Limb (tissue), 2 donors: ENCODE data around the gene CKS1B.

ENCODE experiments used
- DNase-seq, 2 donors: peaks; one replicate each; pipeline ENCODE4 v3.0.0-alpha.2; 2016; ENCODE audit errors: extremely low spot score in 2 of 2

CKS1B gene

DNA sequence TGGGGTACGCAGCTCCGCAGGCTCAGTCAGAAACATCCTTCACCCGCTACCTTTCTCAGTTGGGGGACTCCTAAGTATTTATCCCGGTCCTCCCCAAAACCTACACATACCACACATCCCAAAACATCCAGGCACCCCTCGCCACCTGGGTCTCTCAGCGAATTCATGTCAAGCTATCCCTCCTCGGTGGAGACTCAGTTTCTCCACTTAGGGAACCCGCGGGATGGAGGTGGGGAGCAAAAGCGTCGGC lies 26.9 kb downstream of the CKS1B start:
- no peak for DNase-seq

DNA sequence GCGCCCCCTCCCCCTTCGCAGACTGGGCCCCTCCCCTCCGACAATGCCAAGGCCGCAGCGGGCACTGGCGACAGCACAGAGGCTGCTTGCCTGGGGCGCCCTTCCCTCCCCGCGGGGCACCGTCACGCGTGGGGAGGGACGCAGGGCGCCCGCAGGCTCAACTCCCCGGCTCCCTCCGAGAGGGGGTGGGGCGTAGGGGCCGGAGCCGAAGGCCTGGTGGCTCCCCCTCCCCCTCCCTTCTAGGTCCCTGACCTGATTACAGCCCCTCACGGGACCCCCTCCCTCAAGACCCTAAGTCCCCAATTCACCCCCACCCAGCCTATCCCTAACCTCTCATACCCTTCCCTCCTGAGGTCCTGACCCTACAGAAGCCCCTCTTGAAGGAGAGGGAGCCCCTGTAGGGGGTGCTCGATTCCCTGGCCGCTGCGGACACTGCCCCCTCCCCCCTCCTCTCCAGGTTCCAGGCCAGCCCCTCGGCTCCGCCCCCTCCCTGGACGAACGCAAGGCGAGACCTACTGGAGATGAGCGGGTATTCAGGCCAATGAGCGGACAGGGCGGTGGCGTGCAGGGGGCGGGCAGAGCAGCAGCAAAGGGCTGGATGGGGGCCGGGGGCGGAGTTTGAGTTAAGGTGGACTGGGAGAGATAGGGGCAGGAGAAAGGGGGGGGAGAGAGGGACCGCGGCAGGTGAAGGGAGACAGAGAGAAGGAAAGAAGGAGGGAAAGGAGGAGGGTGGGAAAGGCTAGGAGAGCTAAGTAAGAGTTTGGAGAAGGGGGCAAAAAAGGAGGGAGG lies 27.4 kb downstream of the CKS1B start:
- DNase-seq = peak; percentile 98 to 99

DNA sequence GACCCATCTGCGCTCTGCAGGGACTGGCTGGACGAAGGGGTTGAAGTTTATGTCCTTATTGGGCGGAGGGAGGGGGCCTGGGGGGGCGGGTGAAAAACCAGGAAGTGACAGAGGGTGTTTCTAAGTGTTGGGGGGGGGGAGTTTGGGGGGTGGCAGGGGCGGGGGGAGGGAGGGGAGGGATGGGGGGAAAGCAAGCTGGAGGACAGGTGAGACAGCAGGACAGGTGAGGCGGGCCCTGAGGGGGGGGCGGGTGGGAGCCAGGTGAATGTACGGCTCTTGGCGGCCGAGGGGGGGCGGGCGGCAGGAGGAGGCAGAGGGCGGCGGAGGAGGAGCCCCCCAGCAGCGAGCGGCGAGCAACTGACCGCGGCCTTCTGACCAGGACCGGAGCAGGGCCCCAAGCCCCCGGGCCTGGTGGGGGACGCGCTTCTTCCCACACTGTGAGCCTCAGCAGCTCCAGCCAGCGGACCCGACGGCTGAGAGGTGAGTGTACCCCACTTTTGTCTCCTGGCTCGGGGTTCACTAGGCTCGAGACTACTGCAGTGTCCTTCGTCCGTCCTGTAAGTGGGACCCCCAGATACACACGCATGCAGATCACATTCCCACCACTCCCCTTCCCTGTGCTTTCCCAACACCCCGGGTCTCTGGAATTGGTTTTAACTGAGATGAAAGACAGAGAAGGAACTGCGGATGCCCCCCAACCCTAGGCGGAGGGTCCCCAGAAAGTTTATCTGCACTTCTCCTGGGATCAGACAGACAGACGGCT lies 28.2 kb downstream of the CKS1B start, which contains the start of gene ZBTB7B:
TSS of gene ZBTB7B (plus strand) at position 339 of the 763 bp plus-strand sequence. CDS start 11,859 bp downstream, outside the sequence.
- DNase-seq = peak in 1 of 2 donors; percentile 64

DNA sequence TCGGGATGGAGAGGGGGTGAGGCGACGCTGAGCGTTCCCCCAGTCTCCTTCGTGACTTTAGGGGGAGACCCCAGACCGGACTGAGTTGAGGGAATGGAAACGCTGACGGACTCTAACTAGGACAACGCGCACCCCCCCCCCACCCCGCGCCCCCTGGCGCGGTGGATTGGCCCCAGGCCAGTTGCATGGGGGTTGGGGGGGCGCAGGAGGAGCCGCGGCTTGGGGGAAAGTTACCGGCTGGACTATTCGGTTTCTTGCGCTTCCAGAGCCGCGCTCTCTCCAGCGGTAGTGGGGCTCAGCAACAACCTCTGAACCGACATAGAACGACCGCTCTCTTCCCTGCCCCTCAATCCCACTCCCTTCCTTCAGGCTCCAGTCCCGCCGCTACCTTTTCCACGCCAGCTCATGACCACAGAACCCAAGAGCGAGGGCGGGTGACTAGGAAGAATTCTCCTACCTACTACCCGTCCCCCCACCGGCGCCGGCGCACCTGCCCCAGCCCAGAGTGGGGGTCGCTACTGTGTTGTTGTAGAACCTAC lies 28.8 kb downstream of the CKS1B start:
- DNase-seq = peak in 1 of 2 donors; percentile 74

DNA sequence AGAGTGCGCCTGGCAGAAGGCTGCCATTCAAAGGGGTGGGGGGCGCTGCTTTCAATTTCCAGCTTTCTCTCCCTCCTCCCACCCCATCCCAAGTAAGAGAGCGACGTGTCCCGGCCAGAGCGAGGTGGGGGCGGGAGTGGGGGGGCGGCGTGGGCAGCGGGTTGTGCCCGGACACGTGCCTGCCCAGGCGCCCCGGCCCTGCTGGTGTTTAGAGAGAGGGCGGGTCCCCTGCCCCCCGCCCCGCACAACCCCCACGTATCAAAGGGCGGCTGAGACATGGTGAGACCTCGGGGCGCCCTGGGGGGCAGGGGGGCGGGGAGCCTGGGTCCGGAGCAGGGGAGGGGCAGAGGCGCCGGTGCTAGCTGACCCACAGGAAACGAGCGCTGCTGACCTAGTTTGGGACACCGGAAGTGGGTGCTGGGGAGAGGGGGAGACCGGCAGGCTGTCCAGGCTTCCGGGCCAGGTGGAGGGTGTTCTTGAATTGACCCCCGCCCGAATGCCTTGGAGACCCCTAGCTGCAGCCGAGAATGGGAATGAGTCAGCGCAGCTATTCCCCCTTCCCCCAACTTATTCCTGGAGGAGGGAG lies 29.4 kb downstream of the CKS1B start:
- no peak for DNase-seq

DNA sequence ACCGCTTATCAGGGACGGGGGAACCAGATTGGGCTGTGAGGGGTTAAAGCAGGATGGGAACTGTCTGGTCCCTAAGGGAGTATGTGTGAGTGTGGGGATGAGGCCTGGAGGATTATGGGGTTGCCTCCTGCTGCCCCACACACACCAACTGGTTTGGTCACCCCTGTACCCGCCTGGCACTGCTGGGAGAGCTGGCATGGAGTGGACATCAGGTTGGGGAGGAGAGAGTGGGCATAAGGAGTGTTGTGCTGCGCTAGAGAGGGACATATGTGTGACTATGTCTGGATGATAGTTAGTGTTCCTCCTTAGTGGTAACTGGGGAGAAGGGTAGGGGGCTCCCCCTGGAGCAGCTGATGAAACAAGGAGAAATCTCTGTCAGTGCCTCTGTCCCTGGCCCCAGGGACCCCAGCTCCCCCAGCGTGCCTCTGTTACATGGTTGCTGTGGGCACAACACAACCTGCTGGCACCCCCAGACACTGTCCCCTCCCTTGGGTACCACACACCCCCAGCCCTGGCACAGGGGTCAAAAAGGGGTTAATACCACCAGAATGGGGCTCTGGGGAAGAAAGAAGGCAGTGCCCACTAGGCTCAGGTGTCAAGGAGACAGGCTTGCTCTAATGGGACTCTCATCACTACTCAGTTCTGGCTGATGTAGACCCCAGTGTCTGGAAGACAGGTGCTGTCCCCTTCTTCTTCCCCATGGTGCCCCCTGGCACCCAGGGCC lies 30.0 kb downstream of the CKS1B start:
- DNase-seq = no peak

DNA sequence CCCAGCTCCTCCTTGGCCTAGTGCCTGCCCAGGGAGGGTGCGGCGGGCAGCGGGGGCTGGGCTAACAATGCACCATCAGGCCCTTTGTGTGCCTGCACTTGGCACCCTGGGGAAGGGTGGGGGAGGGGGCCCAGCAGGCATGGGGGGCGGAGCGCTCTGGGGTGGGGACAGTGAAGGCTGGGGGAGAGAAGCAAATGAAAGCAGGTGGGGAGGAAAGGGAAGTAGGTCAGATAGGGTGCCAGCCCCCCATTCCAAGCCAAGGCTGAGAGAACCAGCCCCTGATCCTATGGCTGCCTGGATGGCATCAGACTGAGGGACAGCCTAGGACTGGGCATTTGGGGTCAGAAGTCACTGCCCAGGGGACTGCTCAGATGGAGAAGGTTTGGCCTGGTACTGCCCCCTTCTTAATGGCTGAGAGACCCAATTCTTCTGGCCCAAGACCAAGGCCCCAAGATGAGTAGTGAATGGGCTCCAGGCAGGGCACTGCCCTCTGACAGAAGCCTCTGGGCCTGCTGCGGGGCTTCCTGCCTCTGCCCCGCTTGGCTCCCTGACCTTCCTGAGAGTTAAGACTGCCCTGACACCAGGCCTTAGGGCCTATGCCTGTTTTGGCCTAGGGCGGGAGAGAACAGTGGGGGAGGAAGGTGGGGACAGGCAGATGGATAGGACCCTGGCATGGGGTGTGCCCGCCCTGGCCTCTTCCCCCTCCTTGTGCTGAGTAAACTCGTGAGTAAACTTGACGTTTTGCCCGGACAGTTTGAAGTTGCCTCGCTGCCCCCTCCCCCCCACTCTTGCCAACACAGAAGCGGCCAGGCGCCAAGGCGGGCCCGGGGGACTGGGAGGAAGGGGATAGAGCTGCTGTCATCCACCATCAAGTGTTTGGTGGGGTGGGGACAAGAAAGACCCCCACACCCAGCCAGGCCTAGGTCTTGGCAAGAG lies 30.9 kb downstream of the CKS1B start:
- DNase-seq = no peak

DNA sequence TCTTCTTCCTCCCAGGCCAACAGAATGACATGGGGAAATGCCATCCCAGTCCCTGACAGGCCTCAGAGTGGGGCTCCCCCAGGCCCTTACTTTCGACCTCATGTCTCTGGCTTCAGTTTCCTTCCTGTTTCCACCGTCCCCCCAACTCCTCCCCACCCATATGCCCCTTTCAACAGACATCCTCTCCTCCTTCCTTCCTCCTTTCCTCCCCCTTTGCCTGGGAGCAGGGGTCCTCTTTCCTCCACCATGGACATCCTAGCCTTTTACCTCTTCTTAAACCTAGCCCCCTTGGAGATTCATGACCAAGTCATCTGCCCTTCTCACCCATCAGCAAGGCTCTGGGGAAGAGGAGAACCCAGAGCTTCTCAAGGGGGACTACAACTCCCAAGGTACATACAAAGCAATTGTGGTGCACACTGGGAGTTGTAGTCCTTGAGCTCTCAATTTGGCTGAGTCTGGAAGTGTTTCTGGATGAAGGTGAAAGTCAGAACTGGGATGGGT lies 32.2 kb downstream of the CKS1B start:
- no peak for DNase-seq

DNA sequence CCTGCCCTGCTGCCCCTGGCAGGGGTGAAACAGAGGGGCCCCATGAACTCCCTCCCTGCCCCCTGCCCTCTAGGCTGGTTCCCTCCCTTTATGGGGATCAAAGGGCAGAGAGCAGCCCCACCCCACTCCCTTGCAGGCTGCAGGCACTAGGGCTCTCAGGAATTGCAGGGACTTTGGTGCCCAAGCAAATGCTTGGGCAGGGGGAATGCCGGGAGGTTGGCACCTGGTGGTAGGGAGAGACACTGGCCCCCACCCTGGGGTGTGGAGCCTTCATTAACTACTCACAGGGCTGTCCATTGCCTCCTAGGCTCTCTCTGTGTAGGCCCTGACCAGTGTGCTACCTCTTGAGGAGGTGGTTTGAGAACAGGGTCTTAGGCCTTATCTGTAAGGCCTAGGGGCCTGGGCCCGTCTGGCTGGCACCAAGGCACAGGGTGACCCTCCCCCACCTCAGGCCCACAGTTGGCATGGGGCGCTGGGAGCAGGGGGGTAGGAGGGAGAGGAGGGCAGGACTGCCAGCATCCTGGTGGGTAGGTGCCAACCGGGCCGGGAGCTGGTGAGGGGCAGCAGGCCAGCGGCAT lies 32.9 kb downstream of the CKS1B start:
- no peak for DNase-seq

DNA sequence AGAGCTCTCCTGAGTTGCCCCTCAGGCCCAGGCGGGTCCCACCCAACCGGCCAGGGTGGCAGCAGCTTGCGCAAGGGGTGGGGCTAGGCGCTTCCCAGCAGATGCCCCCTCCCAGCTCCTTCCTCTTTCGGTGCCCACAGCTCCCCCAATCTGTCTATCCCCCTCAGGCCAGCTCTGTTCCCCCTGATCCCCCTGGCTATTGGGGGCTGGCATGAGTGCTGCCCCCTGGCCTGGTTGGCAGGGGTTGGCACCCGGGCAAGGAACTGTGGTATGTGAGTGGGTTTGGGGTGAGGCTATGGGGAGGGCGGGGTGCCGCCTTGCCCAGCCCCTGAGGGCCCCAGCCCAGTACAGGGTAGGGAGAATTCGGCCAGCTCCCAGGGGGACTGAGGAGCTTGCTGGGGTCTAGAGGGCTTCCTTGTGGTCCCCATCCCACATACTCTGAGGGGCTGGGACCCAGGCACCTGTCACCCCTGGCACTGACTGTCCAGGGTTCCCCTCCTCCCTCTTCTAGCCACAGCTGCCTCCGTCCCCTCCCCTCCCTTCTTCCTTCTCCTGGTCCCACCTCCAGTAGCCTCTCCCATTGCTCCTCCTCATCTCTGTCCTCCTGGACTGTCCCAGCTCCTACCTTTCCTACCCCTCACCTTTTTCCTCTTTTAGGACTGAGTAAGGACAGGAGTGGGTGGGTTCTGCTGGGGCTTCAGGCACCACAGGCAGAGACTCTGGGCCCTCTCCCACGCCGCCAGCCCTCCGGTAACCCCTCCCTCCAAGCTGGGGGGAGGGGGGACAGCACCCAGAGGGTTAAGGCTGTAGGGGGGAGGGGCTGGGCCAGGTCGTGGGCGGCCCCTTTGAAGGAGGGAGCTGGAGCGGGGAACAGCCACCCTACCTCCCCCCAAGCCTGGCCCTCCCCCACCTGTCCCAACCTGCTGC lies 33.8 kb downstream of the CKS1B start:
- DNase-seq = no peak

DNA sequence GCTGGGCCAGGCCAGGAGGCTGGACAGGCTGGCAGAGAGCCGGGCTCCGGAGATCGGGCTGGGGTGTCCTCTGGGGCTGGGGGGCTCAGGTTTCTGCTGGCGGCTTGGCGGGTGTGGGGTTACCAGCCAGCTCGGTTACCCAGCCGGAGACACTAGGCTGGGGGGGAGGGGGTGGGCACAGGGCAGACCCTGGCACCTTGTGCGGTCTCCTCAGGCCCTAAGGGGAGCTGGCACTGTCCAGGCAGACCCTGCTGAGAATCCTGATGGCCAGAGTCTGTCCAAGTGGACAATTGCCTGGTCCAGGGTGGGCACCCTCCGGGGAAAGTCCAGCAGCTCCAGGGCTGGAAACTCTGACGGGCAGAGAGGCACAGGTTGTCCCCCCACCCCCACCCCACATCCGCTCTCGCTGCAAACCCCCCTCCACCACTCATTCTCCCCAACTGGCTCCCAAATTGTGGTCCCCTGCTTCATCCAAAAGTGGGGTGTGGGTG lies 34.8 kb downstream of the CKS1B start:
- DNase-seq = no peak

DNA sequence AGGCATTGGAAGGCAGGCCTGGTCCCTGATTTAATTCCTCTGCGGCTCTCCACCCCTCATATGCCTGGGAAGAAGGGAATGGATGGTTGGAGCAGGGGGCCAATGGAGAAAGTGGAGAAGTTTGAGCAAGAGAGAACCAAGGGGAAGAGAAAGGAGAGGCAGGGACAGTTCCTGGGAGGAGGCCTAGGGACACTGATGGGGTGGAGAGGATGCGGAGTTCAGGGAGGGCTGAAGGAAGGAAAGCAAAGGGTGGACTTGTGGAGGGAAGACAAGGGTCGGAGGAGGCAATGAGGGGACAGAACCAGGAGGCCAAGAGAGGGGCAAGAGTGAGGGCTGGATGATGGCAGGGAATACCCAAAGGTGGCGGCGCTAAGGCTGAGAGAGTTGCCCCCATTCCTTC lies 35.3 kb downstream of the CKS1B start:
- no peak for DNase-seq

DNA sequence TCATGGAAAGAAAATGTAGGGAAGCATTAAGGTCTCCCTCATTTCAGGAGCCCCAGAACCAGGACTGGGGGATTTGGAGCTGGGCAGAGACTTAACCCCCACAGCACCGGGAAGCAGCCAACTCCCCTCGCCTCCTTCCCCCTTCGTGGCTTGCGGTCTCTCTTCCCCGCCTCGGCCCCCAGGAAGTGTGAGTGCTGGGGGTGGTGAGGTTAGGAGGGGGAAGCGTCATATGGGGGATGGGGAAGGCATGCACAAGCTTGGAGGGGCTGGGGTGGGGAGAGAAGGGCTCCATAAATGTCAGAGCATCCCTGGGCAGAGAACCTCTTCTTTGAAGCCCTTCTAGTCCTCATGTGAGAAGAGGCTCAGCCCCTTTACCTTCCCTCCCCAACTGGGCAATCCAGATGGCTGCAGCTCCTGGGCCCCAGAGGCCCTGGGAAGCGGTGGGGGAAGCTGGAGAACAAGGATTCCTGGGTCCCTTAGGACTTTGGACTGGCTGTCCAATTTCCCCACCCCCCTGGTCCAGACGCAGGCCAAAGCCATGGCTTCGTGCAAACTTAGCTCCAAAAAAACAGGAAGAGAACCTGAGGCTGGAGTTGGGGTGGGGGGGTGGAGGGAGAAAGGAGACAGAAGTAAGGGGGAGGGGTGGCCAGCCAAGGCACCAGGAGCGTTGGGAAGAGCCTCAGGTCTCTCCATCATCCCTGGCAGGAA lies 35.9 kb downstream of the CKS1B start:
- DNase-seq = no peak

DNA sequence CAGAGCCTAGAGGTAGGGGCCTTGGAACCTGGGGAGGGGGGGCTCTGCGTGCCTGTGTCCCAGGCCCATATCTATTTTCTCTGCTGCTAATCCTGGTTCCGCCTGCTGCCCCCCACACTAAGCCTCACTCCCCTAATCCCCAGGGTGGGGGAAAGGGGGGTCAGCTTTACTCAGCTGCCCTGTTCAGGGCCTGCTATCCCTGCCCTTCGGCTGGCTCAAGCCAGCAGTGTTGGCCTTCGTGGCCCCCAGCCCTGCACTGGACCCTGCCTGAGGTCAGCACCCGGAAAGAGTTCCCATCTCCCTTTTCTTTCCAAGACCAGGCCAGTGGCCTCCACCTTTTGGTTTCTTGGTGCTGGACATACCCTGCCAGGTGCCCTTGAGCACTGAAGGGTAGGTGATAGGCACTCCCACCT lies 36.5 kb downstream of the CKS1B start:
- no peak for DNase-seq

DNA sequence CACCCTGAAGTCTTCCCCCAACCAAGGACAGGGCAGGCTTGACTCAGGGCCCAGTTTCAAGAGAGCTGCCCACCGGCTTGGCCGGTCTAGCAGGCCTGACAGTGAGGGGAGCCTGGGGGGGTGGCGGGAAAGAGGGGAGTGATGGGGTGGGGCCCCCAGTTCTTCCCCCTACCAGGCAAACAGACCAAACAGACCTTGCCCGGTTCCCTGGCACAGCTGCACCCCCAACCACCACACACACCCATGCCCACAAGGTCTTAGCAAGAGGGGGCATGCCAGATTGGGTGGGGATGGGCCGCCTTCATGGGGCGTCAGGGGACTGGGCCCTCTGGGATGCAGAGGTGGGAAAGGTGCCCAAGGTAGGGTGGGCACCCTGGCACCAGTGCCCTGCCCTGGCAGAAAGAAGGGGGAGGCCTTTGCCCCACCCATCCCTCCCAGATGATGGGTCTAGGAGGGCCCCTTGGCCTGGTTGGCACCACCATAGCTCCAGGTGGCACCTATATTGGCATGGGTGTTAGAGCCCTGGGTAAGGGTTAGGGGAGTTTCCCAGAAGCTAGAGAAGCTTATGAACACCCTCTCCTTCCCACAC lies 37.0 kb downstream of the CKS1B start:
- DNase-seq = no peak

DNA sequence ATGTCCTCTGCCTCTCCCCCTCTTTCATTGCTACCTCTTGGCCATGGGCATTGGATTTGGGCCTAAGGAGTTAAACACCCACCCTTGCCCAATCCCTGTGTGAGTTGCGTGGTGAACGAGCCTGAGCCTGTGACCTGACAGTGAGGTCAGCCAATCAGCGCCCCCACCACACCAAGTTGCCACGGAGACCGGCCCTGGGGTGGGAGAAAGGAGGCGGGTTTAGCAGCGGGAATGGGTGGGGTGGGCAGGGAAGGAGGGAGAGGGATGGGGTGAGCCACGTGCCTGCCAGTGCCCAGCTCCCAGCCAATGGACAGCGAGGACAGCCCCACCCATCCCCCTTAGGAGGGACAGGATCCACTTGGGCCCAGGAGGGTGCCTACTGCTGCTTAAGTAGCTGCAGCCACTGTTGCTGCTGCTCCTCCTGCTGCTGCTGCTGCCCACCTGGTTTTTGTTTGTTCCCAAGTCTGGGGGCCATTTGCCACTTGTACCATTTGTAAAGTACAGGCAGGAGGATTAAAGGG lies 37.6 kb downstream of the CKS1B start:
- DNase-seq = peak in 1 of 2 donors; percentile 63

DNA sequence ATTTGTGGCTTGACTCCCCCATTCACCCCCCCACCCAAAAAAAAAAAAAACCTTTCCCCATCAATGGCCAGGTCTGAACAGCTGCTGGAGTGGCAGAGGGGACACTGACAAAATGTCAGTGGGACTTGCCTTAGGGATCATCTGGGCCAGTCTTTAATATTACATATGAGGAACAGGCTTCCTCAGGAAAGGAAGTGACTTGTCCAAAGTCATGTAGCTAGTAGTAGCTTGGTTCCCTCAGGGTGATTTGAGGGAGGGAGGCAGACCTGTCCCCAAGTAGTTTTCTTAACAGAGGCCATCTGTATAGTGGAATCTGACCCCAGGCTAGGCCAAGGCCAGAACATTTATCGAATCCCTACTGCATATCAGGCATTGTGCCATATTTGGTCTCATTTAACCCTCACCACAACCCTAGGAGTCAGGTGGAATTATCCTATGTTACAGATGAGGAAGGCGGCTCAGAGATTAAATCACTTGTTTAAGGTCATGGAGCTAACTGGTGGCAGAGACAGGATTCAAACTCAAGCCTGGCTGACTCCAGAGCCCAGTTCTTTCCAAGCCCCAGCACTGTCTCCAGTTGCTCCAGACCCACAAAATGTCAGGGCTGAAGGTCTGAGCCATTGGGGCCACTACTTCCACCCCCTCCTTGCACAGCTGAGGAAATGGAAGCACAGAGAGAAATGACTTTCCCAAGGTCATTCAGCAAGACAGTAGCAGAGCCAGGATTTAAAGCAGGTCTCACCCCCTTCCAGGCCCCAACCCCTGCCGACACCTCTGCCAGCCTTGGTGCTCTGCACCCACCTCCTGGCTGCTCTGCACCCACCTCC lies 38.5 kb downstream of the CKS1B start:
- no peak for DNase-seq
